Kidney capillary endothelial cell (primary cell): Measurements from ENCODE around the gene MAGI2.

Source experiments
- DNase-seq: peaks from one replicate; pipeline ENCODE4 v3.0.0-alpha.2; 2018; ENCODE audit warnings: low spot score

Gene MAGI2

GRCh38 chr7:77985974-77986339 is 1467.5 kb downstream of the MAGI2 start:
- DNase-seq = no peak

GRCh38 chr7:77985232-77985973 is 1468.1 kb downstream of the MAGI2 start:
- DNase-seq = no peak

DNA sequence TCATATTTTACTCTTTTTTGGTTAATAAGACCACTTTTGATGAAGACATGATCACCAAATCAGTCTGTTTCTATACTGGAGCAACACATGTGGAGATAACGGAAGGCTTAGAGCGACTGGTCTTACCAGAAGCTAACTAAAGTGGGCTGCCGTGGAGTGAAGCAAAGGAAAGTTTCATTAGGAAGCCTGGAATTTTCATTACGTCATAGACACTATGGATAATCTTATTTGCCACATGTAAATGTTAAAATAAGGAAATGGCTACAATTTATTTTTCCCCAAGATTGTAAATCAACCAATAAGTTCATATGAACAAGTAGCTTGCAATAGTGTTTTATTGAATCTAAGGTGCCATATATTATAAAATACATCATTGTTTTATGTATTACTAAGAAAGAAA is 1469.5 kb downstream of the MAGI2 start:
- DNase-seq = no peak

- no peak for DNase-seq
Measured at GRCh38 chr7:77982926-77983550, 1470.4 kb downstream of the MAGI2 start.

DNA sequence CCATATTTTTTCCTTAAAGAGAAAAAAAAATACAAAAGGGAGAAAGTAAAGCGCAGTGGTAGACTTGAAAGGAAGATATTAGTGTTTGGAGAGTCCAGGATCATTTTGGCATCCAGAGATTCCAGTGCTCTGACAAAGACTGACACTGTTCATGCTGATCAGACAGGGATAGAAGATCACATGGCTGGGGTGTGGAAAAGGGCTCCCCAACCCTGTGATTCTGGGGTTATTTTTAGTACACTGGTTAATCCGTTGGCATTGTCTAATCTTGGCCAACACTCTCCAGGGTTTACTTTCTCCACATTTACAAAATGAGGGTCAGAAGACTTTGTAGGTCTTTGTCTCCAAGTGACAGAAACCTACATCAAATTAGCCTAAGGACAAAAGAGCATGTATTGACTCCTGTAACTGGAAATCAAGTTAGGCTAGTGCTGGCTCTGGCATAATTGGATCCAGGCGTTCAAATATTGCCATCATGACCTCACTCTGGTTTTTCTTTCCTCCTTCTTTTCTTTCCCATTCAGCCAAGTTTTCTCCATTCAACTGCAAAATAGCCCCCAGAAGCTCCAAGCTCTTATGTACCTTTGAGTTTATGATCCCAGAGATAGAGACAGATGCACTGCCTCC is 1473.3 kb downstream of the MAGI2 start:
- DNase-seq = no peak

- DNase-seq = no peak
Measured at GRCh38 chr7:77979219-77979618, 1474.2 kb downstream of the MAGI2 start.

DNA sequence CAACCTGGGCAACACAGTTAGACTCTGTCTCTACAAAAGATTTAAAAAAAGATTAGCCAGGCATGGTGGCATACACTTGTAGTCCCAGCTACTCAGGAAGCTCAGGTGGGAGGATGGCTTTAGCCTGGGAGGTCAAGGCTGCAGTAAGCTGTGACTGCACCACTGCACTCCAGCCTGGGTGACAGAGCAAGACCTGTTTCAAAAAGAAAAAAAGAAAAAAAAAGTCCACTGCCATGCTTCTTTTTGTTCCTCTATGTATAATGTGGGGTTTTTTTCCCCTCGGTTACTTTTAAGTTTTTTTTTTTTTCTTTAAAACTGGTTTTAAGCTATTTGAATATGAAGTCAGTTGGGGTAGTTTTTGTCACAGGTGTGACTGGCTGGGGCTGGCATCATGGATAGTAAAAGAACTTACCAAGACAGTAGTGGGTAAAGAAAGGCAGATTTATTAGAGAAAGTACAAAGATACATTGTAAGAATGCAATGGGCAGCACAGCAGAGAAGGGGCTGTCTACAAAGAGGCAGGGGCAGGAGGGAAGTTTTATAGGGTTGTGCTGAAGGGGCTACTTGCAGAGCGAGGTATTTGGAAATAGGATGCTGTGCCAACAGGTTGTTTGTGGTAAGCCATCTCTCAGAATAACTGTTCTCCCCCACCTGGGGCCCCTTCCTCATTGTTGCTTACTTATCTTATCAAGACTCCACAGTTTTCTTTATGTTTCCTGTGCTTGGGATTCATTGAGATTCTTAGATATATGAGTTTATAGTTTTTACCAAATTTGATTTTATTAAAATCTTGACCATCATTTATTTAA is 1477.6 kb downstream of the MAGI2 start:
- DNase-seq = no peak

GRCh38 chr7:77971726-77972125 is 1481.7 kb downstream of the MAGI2 start:
- DNase-seq = no peak

DNA sequence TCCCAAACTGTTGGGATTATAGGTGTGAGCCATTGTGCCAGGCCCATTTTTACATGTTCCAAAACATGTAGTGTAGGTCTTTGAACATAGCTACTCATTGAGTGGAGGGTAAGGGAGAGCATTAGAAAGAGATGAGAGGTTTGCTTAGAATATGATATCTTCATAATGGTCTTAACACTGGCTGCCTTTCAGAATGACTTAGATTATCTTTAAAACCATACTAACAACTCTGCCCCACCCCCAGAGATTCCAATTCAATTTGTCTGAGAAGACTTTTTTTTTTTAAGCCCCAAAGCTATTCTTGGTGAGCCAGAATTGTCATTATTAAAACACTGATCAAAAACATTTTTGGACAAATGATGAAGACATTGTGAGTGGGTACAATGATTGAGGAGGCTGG is 1486.0 kb downstream of the MAGI2 start:
- no peak for DNase-seq
